Measurements from ENCODE around the gene CCDC142.

- no peak for TF ChIP-seq CTCF (IDR thresholded peaks at IDR 0.05; ENCODE audit: poor library complexity, severe bottlenecking)
- no peak for TF ChIP-seq POLR2AphosphoS5 (IDR thresholded peaks at IDR 0.05)
- no peak for TF ChIP-seq SMC3 (conservative IDR thresholded peaks at IDR 0.05; ENCODE audit: poor library complexity)
These were observed 43.9 kb upstream of the CCDC142 start for GRCh38 chr2:74526649-74527230.
